ENCODE results near the gene SEMA6A.

The SEMA6A gene

GRCh38 chr5:116436674-116437350, 137.8 kb downstream of the SEMA6A start:
- DNase-seq: no peak

DNA sequence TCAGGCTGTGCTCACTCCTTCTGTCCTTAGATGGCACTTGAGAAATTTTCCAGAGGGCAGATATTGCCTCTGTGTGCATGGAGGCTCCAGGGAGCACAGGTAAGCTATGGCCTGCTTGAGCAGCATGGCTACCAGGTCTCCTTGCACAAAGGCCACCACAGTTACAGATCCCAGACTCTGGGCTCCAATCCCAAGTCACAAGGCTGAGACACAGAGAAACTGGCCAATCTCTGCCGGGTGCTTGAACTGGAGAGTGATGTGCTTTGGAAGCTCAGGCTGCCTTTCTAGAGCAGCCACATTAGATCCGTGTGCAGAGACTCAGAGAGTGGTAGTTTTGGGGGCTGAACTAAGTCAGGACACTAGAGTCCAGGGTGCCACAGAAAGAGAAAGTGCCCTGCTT, 145.7 kb downstream of the SEMA6A start:
- no peak for DNase-seq

DNA sequence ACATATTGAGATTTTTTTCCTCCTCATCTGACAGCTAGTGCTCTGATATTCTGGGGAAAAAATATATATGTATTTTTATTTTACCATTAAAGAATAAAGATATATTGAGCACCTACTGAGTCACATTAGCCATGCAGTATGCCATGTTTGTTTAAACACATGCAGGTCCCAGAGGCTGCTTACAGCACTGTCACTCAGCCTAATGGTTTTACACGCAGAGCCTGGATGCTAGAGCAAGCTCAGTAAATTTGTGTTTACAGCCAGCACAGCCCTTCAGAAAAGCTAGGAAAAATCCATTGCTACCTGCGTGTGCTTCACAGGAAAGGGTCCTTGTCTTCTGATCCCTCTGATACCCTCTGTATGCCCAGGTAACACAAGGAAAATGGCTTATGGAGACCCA, 146.2 kb downstream of the SEMA6A start:
- DNase-seq: no peak

- no peak for DNase-seq
Observed at GRCh38 chr5:116424951-116425350, 149.7 kb downstream of the SEMA6A start.

GRCh38 chr5:116424258-116424615, 150.4 kb downstream of the SEMA6A start:
- no peak for DNase-seq

- no peak for DNase-seq
Observed at GRCh38 chr5:116423587-116424257, 150.9 kb downstream of the SEMA6A start.

DNA sequence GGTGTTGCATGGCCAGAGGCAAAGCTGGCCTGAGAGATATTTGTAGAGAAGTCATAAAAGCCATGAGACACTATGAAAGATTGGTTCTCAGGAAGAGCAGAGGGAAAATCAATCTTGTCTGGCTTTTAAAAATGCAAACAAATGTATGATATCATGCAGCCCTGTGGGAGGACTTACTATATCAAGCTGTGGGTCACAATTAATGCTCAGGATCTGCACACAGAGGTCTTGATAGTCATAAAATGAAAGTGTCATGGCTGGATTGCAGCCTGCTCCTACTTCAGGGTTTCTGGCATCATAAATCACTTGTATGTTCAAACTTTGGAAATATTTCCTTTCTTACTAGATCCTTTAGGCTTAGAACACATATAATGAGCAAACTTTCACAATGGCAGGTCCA, 151.5 kb downstream of the SEMA6A start:
- no peak for DNase-seq

DNA sequence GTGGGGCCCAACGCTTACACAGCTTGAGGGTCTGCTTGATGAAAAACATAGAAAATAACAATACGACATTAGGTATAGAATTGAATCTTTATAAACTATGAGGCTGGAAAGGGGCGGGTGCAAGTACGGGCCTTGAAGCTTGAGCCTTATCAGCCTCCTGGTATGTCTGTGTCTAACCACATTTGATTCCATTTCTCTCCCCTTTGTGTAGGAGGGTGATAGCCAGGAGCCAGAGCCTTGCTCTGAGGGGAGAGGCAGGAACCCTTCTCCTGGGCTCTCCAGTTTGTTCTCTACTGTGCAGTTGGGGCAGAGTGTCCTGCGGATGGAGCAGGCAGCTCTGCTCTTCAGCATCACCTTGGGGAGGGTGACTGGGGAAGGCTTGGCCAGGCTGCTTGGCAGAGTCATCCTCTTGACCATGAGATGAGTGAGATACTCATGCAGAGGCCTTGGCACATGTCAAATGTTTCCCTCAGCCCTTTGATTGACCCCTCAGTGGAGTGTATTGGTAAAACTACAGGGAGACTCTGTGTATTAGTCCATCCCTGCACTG, 153.5 kb downstream of the SEMA6A start:
- no peak for DNase-seq

DNA sequence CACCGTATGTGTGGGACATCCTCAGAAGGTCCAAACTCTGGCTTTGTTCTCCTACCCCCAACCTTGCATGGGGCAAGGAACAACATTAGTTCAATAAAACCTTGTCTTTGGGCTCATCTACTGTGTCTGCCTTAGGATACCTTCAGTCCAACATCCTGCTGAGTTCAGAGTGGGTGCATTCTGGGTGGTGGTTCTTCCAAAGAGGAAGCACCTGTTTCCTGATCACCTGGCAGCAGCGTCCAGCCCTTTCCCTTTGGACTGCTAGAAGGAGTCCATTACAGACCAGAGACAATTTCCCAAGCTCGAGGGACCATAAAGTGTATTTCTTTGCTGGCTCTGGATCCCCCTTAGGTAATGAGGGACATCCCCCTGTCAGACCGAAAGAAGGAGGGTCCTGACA, 154.1 kb downstream of the SEMA6A start:
- DNase-seq: no peak

- DNase-seq: no peak
Observed at GRCh38 chr5:116419258-116419657, 155.4 kb downstream of the SEMA6A start.

DNA sequence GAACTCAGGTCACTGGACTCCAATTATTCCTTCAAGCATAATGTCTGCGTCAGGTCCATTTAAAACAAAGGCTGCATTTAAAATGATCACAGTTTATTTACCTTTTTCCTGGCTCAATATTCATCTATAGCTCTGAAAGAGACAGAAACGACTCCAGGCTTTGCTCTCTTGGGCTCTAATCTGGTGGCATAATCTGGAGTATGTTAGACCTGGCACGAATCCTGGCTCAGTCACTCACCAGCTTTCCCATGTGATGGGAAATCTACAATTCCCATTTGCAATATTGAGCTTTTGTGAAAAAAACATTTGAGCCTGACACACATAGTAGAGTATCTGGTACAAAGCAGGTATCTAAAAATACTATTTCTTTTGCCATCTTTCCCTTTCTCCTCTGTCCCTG, 155.8 kb downstream of the SEMA6A start:
- no peak for DNase-seq

DNA sequence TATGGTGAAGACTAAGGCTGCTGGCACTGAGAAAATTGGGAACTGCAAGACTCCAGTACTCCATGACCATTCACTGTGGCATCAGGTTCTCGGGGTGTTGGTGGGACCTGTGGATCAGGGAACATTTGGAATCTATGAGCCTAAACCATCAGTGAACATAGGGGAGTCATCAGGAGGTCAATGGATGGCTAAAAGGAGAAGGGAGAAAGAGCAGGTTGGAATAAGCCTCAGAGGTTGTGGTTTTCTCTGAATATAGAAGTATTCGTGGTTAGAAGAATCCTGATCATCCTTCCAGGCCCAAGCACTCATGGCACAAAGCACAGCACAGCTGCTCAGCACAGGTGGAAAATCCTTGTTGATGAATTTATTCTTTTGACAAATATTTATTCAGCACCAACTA, 156.6 kb downstream of the SEMA6A start:
- DNase-seq: no peak

DNA sequence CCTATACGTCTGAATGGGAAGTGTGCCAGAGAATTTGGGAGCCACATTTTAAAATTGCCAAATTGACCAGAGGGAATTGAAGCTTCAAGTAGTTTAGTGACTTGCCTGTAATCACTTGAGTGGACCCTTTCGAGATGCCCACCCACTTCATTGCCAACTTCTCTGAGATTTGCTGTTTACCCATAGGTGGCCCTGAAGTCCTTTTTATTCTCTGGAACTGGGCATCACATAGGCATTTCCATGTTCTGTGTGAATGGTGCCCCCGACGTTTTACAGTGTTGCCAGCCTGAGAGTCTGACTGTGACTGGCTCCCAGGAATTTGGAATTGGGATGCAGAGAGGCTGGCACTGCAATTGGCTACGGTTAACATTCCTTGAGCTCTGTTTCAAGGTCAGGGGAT, 158.6 kb downstream of the SEMA6A start:
- DNase-seq: no peak

DNA sequence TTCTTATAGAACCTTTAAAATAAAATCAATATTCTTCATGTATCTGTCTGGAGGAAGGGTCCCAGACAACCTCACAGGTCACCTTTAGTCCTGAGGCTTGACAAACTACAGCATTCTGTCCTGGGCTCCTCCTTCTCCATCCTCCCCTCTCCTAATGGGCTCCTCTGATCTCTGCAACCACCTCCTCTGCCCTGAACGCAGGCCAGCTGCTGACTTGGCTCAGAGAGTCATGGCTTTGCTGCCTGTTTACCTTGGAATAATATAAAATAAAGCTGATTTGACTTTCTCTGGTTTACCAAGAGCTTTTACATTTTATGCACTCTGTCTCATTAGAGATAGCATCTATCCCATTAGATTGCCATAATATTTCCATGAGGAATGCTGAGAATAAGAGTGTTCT, 159.4 kb downstream of the SEMA6A start:
- DNase-seq: no peak

- no peak for DNase-seq
Observed at GRCh38 chr5:116411101-116411571, 163.5 kb downstream of the SEMA6A start.

DNA sequence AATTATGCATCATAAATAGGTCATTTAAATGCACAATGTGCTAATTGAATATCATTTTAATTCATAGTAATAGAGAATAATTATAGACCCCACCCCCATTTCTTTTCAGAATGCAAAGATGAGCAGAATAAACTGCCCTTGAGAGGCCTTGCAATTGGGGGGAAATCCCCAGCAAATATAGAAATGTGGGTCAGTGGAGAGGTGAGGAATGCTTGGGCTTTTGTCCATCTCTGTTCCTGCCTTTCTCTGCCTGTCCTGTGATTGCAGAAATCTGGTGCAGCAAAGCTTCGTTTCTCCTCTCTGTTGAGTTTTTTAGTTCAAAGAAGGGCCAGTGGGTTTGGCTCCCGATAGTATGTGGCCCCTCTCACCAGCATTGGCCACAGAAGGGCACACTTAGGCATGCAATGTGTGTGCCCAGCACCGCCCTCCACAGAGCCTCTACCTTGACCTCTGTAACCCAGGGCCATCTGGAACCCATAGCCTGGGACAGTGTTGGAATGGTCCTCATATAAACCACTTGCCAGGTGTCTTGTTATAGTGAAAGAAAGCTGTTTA, 164.2 kb downstream of the SEMA6A start:
- no peak for DNase-seq

DNA sequence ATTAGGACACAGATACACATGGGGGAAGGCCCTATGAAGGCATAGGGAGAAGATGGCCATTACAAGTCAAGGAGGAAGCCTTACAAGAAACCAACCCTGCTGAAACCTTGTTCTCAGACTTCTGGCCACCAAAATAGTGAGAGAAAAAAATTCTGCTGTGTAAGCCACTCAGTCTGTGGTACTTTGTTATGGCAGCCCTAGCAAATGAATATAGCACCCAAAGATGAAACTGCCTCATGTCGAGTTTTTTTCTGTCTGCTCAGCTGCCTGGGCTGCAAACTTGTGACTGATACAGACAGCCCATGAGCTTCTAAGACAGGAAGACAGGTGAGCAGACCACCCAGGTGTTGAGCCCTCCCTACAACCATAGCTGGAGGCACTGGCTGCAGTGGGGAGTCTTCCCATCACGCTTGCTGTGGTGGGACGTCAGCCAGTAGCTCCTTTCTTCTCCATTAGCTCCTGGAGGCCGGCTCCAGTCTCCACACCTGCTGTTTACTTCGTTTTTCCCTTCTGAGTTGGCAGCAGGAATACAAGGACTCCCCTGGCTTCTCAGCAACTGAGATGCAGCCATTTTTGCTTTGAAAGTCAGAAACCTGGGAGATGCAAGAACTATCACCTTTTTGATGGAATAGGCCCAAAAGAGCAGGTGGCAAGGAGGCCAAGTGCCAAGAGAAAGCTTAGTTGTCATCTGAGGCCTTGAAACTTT, 164.9 kb downstream of the SEMA6A start:
- DNase-seq: no peak

- no peak for DNase-seq
Observed at GRCh38 chr5:116406306-116407041, 168.1 kb downstream of the SEMA6A start.

- no peak for DNase-seq
Observed at GRCh38 chr5:116404792-116405191, 169.8 kb downstream of the SEMA6A start.

- no peak for DNase-seq
Observed at GRCh38 chr5:116404016-116404415, 170.6 kb downstream of the SEMA6A start.

DNA sequence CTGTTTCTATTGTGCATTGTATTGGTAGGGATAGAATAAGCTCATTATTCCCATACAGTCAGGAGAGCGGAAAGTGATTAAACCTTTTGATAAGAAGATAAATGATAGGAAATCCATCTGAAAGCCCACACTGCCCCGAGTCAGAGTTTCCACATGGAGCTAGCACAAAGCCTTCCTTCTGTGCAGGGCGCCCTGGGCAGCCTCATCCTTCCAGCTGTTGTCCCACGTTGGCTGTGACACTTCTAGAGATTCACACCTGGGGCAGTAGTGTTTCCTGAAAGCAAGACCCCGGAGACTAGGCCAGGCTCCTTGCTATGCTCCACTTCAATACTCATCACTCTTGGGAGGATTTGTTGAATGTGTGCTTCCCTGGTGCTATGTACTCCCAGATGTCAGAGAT, 172.4 kb downstream of the SEMA6A start:
- no peak for DNase-seq

DNA sequence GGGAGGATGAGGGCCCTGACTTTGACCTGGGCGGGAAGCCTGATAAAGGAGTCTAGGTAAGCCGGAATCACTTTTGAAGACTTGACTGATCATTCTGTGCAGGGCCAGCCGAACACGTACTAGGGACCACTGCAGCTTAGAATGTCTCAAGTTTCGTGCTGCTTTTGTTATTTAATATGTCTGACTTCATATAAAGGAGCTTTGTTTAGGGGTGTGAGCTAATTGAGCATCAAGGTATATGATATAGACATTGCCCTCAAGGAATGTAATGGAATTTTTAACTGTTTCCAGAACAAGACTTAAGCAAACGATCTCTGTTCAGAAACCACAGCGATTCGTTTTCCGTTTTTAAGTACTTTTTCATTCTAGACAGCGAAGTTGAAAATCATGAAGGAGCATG, 173.0 kb downstream of the SEMA6A start:
- no peak for DNase-seq

Data from CD4-positive, alpha-beta T cell treated with Interleukin-15 for 1 hour (primary cell).